Breast epithelium (tissue), 3 donors: Measurements from ENCODE around the gene CTH.
"Not testable (repeated sequence)": the region's sequence is repeated elsewhere in the genome, so short reads cannot be mapped to it uniquely, and the experiment has no call there.

Experiments
- CTCF ChIP-seq, 3 donors: fragments of 450-650 bp; IDR thresholded peaks; one replicate each; pipeline ENCODE4 v1.5.1; 2016 to 2017; ENCODE audit warnings: antibody characterized with exemption in 3 of 3, mild to moderate bottlenecking in 3 of 3, moderate library complexity in 3 of 3
- POLR2A ChIP-seq: fragments of 450-650 bp; IDR thresholded peaks from one replicate; pipeline ENCODE4 v1.6.1; 2016; ENCODE audit warnings: antibody characterized with exemption, mild to moderate bottlenecking, moderate library complexity
- POLR2AphosphoS5 ChIP-seq, 3 donors: sonication (generic); formaldehyde crosslinking; IDR thresholded peaks; one replicate each; pipeline ENCODE4 v1.6.1; 2017; ENCODE audit warnings: antibody characterized with exemption in 3 of 3

- TF ChIP-seq POLR2AphosphoS5 (IDR thresholded peaks at IDR 0.05); CTCF (IDR thresholded peaks at IDR 0.05); POLR2A: not testable (repeated sequence)
Observed at GRCh38 chr1:70469184-70469583, 58.1 kb downstream of the CTH start.
